ENCODE results near the gene TMTC1.

Gene TMTC1

GRCh38 chr12:29796823-29797263, 13.1 kb upstream of the TMTC1 start:
- TF ChIP-seq SIN3A (IDR thresholded peaks at IDR 0.05; ENCODE audit: borderline replicate concordance, insufficient read depth, low read length) (no peak), POLR2AphosphoS5 (IDR thresholded peaks at IDR 0.05; ENCODE audit: low read depth, low read length) (no peak), FOXP2 (optimal IDR thresholded peaks at IDR 0.05; ENCODE audit: borderline replicate concordance, extremely low read depth, extremely low read length, insufficient read depth) (no peak), TAF1 (IDR thresholded peaks at IDR 0.05; ENCODE audit: borderline replicate concordance, insufficient read depth, low read length) (no peak)
- TF ChIP-seq, protein P1, sequence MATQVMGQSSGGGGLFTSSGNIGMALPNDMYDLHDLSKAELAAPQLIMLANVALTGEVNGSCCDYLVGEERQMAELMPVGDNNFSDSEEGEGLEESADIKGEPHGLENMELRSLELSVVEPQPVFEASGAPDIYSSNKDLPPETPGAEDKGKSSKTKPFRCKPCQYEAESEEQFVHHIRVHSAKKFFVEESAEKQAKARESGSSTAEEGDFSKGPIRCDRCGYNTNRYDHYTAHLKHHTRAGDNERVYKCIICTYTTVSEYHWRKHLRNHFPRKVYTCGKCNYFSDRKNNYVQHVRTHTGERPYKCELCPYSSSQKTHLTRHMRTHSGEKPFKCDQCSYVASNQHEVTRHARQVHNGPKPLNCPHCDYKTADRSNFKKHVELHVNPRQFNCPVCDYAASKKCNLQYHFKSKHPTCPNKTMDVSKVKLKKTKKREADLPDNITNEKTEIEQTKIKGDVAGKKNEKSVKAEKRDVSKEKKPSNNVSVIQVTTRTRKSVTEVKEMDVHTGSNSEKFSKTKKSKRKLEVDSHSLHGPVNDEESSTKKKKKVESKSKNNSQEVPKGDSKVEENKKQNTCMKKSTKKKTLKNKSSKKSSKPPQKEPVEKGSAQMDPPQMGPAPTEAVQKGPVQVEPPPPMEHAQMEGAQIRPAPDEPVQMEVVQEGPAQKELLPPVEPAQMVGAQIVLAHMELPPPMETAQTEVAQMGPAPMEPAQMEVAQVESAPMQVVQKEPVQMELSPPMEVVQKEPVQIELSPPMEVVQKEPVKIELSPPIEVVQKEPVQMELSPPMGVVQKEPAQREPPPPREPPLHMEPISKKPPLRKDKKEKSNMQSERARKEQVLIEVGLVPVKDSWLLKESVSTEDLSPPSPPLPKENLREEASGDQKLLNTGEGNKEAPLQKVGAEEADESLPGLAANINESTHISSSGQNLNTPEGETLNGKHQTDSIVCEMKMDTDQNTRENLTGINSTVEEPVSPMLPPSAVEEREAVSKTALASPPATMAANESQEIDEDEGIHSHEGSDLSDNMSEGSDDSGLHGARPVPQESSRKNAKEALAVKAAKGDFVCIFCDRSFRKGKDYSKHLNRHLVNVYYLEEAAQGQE (IDR thresholded peaks at IDR 0.05; ENCODE audit: insufficient read depth in 1 of 2, low read depth in 2 of 2, low read length in 2 of 2) = no peak

DNA sequence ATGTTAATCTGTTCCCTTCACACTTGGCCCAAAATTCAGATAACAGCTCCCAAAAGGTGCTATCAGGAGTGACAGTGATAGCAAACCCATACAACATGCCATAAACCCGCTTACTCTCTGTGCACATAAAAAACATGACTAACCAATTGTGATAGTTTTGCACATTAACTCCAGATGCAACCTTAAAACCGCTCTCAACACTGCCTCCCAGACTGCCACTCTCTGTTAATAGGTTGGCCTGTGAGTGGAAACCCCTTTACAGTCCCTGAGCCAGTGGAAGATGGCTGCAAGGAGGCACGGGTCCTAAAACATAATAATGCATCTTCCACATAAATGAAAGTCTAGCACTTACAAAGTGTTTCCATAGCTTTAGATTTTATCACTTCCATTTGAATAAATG, 12.0 kb upstream of the TMTC1 start:
- no peak for TF ChIP-seq POLR2AphosphoS5 (IDR thresholded peaks at IDR 0.05; ENCODE audit: low read depth, low read length)
- TF ChIP-seq FOXP2 (optimal IDR thresholded peaks at IDR 0.05; ENCODE audit: borderline replicate concordance, extremely low read depth, extremely low read length, insufficient read depth) = no peak
- no peak for TF ChIP-seq TAF1 (IDR thresholded peaks at IDR 0.05; ENCODE audit: borderline replicate concordance, insufficient read depth, low read length)
- TF ChIP-seq, protein P1 (IDR thresholded peaks at IDR 0.05; ENCODE audit: insufficient read depth in 1 of 2, low read depth in 2 of 2, low read length in 2 of 2) = no peak
- no peak for TF ChIP-seq SIN3A (IDR thresholded peaks at IDR 0.05; ENCODE audit: borderline replicate concordance, insufficient read depth, low read length)

- TF ChIP-seq, protein P1 (IDR thresholded peaks at IDR 0.05; ENCODE audit: insufficient read depth in 1 of 2, low read depth in 2 of 2, low read length in 2 of 2) = no peak
Observed at GRCh38 chr12:29794862-29795261, 11.1 kb upstream of the TMTC1 start.

GRCh38 chr12:29792853-29793252, 9.1 kb upstream of the TMTC1 start:
- no peak for TF ChIP-seq POLR2AphosphoS5 (IDR thresholded peaks at IDR 0.05; ENCODE audit: low read depth, low read length)

- no peak for TF ChIP-seq FOXP2 (optimal IDR thresholded peaks at IDR 0.05; ENCODE audit: borderline replicate concordance, extremely low read depth, extremely low read length, insufficient read depth)
- no peak for TF ChIP-seq POLR2AphosphoS5 (IDR thresholded peaks at IDR 0.05; ENCODE audit: low read depth, low read length)
- TF ChIP-seq, protein P1 (IDR thresholded peaks at IDR 0.05; ENCODE audit: insufficient read depth in 1 of 2, low read depth in 2 of 2, low read length in 2 of 2) = no peak
- no peak for TF ChIP-seq SIN3A (IDR thresholded peaks at IDR 0.05; ENCODE audit: borderline replicate concordance, insufficient read depth, low read length)
- TF ChIP-seq TAF1 (IDR thresholded peaks at IDR 0.05; ENCODE audit: borderline replicate concordance, insufficient read depth, low read length) = no peak
Observed at GRCh38 chr12:29792132-29792531, 8.4 kb upstream of the TMTC1 start.
